HL-60 (cell line): ENCODE measurements around the gene TRPM4.

Source experiments
- GABPA ChIP-seq: IDR thresholded peaks from 2 replicates; pipeline ENCODE4 v1.6.1; 2012; ENCODE audit warnings: low read depth
- POLR2AphosphoS5 ChIP-seq: IDR thresholded peaks from 2 replicates; pipeline ENCODE4 v1.6.1; 2012; ENCODE audit warnings: low read depth

- no peak for TF ChIP-seq POLR2AphosphoS5
- TF ChIP-seq GABPA = no peak
Observed at GRCh38 chr19:49136771-49137171, 20.8 kb upstream of the TRPM4 start.
